ENCODE results near the gene PIWIL4.

The PIWIL4 gene

GRCh38 chr11:94666792-94667721 is 99.9 kb downstream of the PIWIL4 start:
- DNase-seq = no peak

- no peak for DNase-seq
These were observed 101.1 kb downstream of the PIWIL4 start for GRCh38 chr11:94668212-94668793.

GRCh38 chr11:94669023-94669422 is 101.9 kb downstream of the PIWIL4 start:
- no peak for DNase-seq
